Measurements from ENCODE around the gene PRDM13. TPM values are rescaled to one million over a fixed set of nuclear protein-coding genes. Genes with fewer than 3 reads are reported as not detected.

Gene PRDM13
- total and polyA plus RNA-seq, 2 of the 13 experiments (the other 11 are each of a cell fraction or from before 2014, with no cell fraction given), result not detected

DNA sequence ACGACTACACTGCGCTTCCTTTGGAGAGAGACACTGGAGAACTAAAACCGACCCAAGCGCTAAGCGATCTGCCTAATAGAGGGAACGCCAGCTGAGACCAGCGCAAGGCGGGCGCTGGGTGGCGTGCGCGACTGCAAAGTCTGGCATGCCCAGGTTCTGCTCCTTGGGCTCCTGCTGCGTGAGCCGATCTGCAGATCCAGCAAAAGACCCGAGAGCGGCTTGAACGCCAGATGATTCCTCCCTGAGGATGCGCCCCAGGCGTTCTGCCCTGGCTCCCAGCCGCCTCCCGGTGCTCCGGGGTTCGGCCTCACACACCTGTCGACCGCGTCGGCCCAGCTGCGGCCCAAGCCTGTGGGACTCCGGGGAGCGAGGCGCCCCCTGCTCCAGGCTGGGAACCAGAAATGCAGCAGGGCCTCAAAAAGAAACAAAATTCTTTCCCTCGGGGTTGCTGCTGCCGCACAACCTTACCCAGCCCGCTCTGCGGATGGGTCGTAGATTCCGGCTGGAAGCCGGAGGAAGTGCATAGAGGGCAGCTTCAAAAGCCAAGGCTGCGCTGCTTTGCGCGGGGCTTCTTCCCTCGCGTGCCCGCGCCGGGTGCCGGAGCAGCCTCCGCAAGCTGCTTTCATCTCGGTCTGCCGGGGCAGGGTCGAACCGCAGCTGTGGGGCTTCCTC is 17.9 kb upstream of the PRDM13 start (continued):
- TF ChIP-seq PRDM4 (CRISPR knock-in tag; IDR thresholded peaks at IDR 0.05; ENCODE audit: borderline replicate concordance) (no peak), TEAD3 (CRISPR knock-in tag; optimal IDR thresholded peaks at IDR 0.05; ENCODE audit: borderline replicate concordance) (peak; percentile 56), ZNF343 (CRISPR knock-in tag; IDR thresholded peaks at IDR 0.05) (no peak), CTCF (CRISPR knock-in tag; IDR thresholded peaks at IDR 0.05) (peak; percentile 88), NCOA2 (CRISPR knock-in tag; IDR thresholded peaks at IDR 0.05) (0 out of 2 replicates have a peak, but pooled peaks have one; percentile 26), ZFX (CRISPR knock-in tag; IDR thresholded peaks at IDR 0.05; ENCODE audit: low read depth) (peak; percentile 62; the same call in 1 of the 2 replicates), ZKSCAN1 (IDR thresholded peaks at IDR 0.05; ENCODE audit: low read length) (no peak), ZNF451 (CRISPR knock-in tag; IDR thresholded peaks at IDR 0.05) (no peak), ZNF292 (CRISPR knock-in tag; IDR thresholded peaks at IDR 0.05; ENCODE audit: borderline replicate concordance, low read depth) (peak; percentile 23; the same call in 1 of the 2 replicates), MTA3 (CRISPR knock-in tag; IDR thresholded peaks at IDR 0.05) (no peak), ZNF761 (CRISPR knock-in tag; conservative IDR thresholded peaks at IDR 0.05) (no peak), MAX (IDR thresholded peaks at IDR 0.05) (peak; percentile 47; the same call in 1 of the 2 replicates), ATF2 (CRISPR knock-in tag; IDR thresholded peaks at IDR 0.05) (0 out of 2 replicates have a peak, but pooled peaks have one; percentile 21), LCORL (IDR thresholded peaks at IDR 0.05) (no peak), LCORL (CRISPR knock-in tag; IDR thresholded peaks at IDR 0.05) (peak; percentile 49; the same call in 1 of the 2 replicates), KDM4B (CRISPR knock-in tag; IDR thresholded peaks at IDR 0.05) (no peak; the same call in 1 of the 2 replicates), KDM5B (CRISPR knock-in tag; IDR thresholded peaks at IDR 0.05; ENCODE audit: borderline replicate concordance) (peak; percentile 57; the same call in 1 of the 2 replicates), RBM39 (IDR thresholded peaks at IDR 0.05; ENCODE audit: low read depth, low read length, poor library complexity, severe bottlenecking) (no peak)
- TF ChIP-seq, protein P1, sequence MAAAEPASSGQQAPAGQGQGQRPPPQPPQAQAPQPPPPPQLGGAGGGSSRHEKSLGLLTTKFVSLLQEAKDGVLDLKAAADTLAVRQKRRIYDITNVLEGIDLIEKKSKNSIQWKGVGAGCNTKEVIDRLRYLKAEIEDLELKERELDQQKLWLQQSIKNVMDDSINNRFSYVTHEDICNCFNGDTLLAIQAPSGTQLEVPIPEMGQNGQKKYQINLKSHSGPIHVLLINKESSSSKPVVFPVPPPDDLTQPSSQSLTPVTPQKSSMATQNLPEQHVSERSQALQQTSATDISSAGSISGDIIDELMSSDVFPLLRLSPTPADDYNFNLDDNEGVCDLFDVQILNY (CRISPR knock-in tag; conservative IDR thresholded peaks at IDR 0.05), result no peak

Data from HepG2 (cell line).